Raji (cell line): ENCODE measurements around the gene MPP7.

Source experiments
- POLR2A ChIP-seq: IDR thresholded peaks from 2 replicates; pipeline ENCODE4 v1.6.1; 2011; ENCODE audit warnings: low read depth, low read length, control low read depth; ENCODE audit not compliant: insufficient read depth

The MPP7 gene

DNA sequence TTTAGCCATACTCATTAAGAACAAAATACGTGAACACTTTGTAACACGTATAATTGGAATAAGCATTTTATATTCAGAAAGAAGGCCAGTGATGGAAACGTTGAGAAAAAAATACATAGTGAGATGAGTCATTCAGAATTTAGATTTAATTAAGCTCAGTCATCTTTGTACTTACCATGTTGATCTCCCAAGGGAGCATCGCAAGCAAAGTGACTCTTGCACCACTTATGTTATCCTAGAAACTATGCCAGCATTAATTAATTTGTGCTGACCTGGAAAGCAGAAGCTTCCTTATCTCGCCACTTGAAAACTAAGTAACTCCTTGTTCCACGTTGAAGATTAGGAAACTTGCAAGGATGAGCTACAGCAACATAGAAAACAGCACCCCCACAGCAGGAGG, 9.7 kb upstream of the MPP7 start:
- no peak for TF ChIP-seq POLR2A

DNA sequence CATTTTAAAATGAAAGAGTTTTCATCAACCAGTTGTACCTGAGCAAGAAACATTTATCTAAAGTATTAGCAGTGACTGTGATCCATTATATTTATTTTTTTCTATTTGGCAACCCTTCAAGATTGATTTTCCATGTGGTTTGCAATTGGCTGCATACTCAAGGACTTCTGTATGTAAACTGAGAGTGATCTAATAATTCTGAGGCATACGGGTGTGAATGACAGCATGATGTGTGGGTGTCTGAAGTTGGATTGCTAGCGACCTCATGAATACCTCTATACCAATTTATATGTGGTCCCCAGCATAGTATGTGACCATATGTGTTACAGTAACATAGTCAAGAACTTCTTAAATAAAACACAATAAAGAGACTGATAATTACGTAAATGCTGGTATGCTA, 8.2 kb upstream of the MPP7 start:
- no peak for TF ChIP-seq POLR2A

- no peak for TF ChIP-seq POLR2A
These were observed 4.4 kb upstream of the MPP7 start for GRCh38 chr10:28307267-28307666.

GRCh38 chr10:28305553-28305952, 2.7 kb upstream of the MPP7 start:
- TF ChIP-seq POLR2A: no peak

DNA sequence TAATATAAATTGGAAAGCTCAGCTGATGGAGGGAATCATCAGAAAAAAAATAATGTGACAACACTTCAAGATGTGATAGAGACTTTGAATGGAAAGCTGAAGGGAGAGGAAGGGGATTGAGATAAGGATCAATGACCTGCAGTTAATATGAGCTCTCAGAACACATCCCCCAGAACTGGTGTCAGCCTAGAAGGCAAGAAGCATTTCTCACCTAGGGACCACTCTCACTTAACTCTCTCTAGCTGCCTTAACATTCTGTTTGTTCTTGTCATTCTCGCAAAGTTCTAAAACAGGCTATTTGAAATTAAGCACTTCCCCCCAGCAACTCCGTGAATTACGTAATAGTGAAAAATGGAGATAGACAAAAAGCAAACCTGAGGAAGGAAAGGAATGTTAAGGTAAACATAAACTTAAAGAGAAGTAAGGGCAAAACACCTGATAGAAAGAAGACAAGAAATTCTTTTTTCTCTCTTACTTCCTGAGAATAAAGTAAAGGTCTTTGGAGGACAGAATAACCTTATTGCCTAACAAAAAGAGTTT, 1.2 kb upstream of the MPP7 start:
- no peak for TF ChIP-seq POLR2A

GRCh38 chr10:28302012-28302637, 739 bp downstream of the MPP7 start:
- no peak for TF ChIP-seq POLR2A

DNA sequence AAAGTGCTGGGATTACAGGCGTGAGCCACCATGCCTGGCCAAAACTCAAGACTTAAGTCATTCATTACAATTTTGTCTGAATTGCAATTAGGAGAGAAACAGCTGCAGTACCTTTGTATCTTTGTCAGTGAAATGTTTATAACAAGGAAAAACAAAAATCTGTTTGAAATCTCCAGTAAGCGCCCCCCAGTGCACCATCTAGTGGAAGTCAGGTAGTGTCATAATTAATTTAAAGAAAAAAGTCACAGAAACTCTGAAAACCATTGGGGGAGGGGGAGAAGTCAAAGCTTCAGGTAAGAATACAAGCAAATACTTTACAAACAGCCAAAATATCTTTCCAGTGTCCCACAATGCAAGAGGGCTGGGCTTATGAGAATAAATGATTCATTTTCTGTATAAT, 2.8 kb downstream of the MPP7 start:
- TF ChIP-seq POLR2A: no peak

- no peak for TF ChIP-seq POLR2A
These were observed 3.9 kb downstream of the MPP7 start for GRCh38 chr10:28298951-28299350.

- no peak for TF ChIP-seq POLR2A
These were observed 6.8 kb downstream of the MPP7 start for GRCh38 chr10:28296023-28296422.

DNA sequence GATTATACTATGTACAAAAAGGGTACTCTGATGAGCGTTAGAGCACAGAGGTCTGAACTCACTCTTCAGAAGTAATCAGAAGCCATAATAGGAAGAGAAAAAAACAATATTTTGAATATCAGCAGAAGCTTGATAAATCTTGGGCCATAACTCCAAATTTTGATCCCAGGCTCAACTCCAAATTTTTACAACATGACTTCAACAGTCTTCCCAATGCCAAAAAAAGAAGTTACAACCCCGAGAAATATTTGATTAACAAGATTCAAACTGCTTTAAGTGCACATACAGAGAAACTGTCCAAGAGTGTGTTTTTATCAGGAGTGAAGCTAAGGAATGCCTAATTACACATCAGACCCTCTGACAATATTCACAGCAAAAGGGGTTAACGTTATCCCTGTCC, 7.5 kb downstream of the MPP7 start:
- no peak for TF ChIP-seq POLR2A

DNA sequence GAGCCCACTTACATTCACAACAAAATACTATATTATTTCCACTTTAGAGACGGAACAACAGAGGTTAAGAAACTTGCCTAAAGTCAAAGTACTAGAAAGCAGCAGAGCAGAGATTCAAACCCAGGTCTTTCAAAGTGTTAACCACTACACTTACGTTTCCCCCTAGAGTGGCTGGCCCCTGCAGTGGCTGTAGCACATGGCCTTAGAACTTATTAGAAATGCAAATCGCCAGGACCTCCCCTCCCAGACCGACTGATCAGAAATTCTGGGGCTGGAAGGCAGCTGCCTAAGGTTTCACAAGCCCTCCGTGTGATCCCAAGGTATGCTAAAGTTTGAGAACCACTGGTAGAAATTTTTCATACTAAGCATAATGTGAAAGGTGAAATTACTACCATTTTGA, 8.1 kb downstream of the MPP7 start:
- TF ChIP-seq POLR2A: no peak

- no peak for TF ChIP-seq POLR2A
These were observed 8.7 kb downstream of the MPP7 start for GRCh38 chr10:28294169-28294532.

GRCh38 chr10:28293236-28294168, 9.4 kb downstream of the MPP7 start:
- TF ChIP-seq POLR2A: no peak

DNA sequence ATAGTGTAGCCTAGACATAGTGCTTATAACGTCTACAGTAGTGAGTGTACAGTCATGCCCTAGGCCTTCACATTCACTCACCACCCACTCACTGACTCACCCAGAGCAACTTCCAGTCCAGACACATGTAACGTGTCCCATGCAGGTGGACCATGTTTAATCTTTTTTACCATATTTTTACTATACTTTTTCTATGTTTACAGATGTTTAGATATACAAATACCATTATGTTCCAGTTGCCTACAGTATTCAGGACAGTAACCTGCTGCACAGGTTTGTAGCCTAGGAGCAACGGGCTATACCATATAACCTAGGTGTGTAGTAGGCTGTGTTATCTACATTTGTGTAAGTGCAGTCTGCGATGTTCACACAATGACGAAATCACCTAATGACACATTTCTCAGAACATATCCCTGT, 11.0 kb downstream of the MPP7 start:
- TF ChIP-seq POLR2A: no peak

- no peak for TF ChIP-seq POLR2A
These were observed 17.0 kb downstream of the MPP7 start for GRCh38 chr10:28285816-28286215.

DNA sequence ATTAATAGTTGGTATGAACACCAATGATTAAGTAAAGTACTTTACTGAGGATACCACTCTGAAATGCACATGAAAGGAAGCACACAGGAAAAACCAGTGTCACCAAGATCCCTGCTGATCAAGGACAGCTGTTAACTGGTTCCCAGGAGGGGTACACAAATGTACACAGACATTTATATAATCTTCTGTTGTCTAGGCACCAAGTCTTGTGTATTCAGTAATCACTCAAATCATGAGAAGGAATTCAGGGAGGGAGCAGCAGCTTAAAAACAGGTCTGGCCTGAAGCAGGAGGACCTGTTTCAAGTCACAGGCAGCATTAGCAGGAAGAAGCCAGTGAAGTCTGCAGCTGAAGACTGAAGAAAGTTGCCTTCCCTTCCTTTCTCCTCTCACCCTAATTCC, 18.7 kb downstream of the MPP7 start:
- no peak for TF ChIP-seq POLR2A

DNA sequence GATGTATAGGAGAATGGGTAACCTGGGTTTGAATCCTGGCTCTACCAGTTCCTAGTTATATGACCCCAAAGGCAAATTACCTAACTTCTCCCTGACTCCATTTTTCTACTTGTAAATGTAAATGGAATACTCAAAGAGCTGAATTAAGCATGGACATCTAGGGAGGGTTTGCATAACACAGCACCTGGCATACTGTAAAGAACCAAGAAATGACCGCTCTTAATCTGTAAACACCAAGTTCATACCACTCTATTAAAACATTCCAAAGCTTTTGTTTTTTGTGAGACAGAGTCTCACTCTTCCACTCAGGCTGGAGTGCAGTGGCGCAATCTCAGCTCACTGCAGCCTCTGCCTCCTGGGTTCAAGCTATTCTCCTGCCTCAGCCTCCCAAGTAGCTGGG, 19.6 kb downstream of the MPP7 start:
- TF ChIP-seq POLR2A: no peak

DNA sequence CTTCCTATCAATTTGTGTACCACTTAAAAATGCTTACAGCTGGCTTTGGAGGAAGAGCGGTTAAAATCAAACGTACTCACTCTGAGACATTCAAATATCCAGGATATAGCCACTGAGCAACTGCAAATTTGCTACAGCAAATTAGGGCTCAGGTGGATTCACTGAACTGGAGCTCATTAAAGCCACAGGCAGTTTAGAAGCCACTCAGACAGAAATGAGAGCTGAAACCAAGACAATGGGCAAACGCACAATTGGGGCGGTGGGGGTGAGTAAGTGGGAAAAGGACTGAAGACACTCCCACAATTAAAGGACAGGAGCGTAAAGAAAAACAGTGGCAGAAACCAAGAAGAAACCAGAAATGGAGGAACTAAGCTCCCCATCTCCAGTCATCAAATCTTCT, 20.5 kb downstream of the MPP7 start:
- no peak for TF ChIP-seq POLR2A
